ENCODE data around the gene LSP1.

The LSP1 gene

GRCh38 chr11:1912289-1912878 lies 59.5 kb downstream of the LSP1 start:
- no peak for DNase-seq (ENCODE audit: insufficient read length, low spot score)
- no peak for TF ChIP-seq TAF1 (IDR thresholded peaks at IDR 0.05; ENCODE audit: low read depth, low read length)
- TF ChIP-seq SPI1 (IDR thresholded peaks at IDR 0.05; ENCODE audit: low read depth, low read length) = no peak
- no peak for TF ChIP-seq PAX5 (IDR thresholded peaks at IDR 0.05; ENCODE audit: insufficient read depth, low read length, severe bottlenecking)
- no peak for TF ChIP-seq POLR2AphosphoS5 (IDR thresholded peaks at IDR 0.05; ENCODE audit: low read depth, low read length)
- TF ChIP-seq POU2F2 (IDR thresholded peaks at IDR 0.05; ENCODE audit: low read depth, low read length) = no peak
- no peak for TF ChIP-seq POLR2A (IDR thresholded peaks at IDR 0.05; ENCODE audit: low read depth, low read length)
- no peak for FAIRE-seq

GRCh38 chr11:1913271-1914060 lies 60.6 kb downstream of the LSP1 start:
- FAIRE-seq (no peak), DNase-seq (ENCODE audit: insufficient read length, low spot score) (no peak)
- TF ChIP-seq POU2F2 (IDR thresholded peaks at IDR 0.05; ENCODE audit: low read depth, low read length) (no peak), TAF1 (IDR thresholded peaks at IDR 0.05; ENCODE audit: low read depth, low read length) (no peak), SPI1 (IDR thresholded peaks at IDR 0.05; ENCODE audit: low read depth, low read length) (no peak)

- FAIRE-seq = peak; percentile 64
- no peak for TF ChIP-seq SPI1 (IDR thresholded peaks at IDR 0.05; ENCODE audit: low read depth, low read length)
- TF ChIP-seq TAF1 (IDR thresholded peaks at IDR 0.05; ENCODE audit: low read depth, low read length) = no peak
- TF ChIP-seq POLR2AphosphoS5 (IDR thresholded peaks at IDR 0.05; ENCODE audit: low read depth, low read length) = no peak
- TF ChIP-seq POLR2A (IDR thresholded peaks at IDR 0.05; ENCODE audit: low read depth, low read length) = peak; percentile 59; the same call in 1 of the 2 replicates
- TF ChIP-seq POU2F2 (IDR thresholded peaks at IDR 0.05; ENCODE audit: low read depth, low read length) = no peak
- no peak for TF ChIP-seq PAX5 (IDR thresholded peaks at IDR 0.05; ENCODE audit: insufficient read depth, low read length, severe bottlenecking)
These were observed 62.9 kb downstream of the LSP1 start for GRCh38 chr11:1915795-1916131.

DNA sequence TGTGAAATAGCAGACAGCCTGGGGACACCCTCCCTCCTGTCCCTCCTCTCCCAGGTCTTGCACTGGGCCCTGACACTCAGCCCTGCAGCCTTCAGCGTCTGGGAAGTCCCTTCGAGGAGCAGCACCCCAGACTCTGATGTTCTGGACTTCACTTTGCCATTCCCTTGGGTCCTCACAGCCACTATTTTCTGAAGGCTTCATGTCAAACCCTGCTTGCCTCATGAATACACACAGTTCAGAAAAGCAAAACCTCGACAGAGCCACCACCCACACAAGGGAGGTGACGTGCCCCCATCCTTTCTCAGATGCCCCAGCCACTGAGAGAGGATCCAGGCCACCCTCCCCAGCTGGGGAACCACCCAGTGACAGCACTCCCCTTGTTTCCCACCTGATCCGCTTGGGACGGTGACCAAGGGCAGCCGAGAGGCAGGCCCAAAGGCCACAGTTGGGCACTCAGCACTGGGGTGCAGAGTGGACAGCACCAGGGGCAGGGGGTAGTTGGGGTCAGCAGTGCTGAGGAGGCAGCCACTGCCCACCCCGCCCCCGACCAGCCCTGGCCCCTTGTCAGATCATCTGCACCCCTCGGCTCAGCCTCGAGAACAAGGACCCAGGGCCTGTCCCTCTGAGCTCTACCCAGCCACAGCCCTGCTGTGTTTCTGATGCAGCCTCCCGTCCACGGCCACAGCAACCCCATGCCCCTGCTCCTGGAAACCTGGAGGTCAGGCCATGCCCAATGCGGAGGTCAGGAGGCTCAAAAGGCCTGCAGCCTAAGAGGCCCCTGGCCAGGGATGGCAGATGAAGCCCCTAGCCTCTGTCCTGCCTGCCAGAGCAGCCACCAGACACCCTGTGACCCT lies 63.5 kb downstream of the LSP1 start:
- no peak for TF ChIP-seq TAF1 (IDR thresholded peaks at IDR 0.05; ENCODE audit: low read depth, low read length)
- peak; percentile 32; the same call in 1 of the 2 replicates for TF ChIP-seq POLR2A (IDR thresholded peaks at IDR 0.05; ENCODE audit: low read depth, low read length)
- TF ChIP-seq PAX5 (IDR thresholded peaks at IDR 0.05; ENCODE audit: insufficient read depth, low read length, severe bottlenecking) = no peak
- no peak; the same call in 1 of the 2 replicates for TF ChIP-seq POU2F2 (IDR thresholded peaks at IDR 0.05; ENCODE audit: low read depth, low read length)
- peak; percentile 77 for TF ChIP-seq POLR2AphosphoS5 (IDR thresholded peaks at IDR 0.05; ENCODE audit: low read depth, low read length)
- DNase-seq (ENCODE audit: insufficient read length, low spot score) = peak; percentile 64
- no peak for FAIRE-seq

More at GRCh38 chr11:1915795-1916131, 62.9 kb downstream of the LSP1 start:
- no peak for DNase-seq (ENCODE audit: insufficient read length, low spot score)

DNA sequence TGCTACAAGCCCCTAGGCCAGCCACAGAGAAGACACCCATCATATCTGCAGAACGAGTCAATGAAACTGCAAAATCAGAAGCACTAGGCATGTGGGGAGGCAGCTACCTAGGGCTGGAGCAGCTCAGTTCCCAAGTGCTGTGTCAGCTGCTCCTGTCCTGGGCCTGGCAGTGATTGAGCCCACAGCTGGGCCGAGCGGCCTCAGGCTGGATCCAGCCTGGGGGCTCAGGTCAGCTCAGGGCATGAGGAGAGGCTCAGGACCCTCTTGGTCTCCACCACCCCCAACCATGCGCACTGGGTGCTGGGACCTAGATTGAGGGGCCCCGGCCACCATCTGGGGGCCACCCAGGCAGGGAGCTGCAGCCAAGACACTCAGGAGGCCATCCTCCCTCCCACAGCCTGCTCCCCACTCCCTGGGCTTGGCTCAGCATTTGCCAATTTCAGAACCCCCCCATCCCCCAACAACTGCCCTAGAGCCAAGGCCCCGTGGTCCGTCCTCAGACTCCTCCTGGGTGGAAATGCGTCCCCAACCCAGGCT lies 64.2 kb downstream of the LSP1 start:
- FAIRE-seq (no peak), DNase-seq (ENCODE audit: insufficient read length, low spot score) (peak; percentile 40)
- TF ChIP-seq POLR2A (IDR thresholded peaks at IDR 0.05; ENCODE audit: low read depth, low read length) (peak; percentile 17), POLR2AphosphoS5 (IDR thresholded peaks at IDR 0.05; ENCODE audit: low read depth, low read length) (peak; percentile 17; the same call in 1 of the 2 replicates), PAX5 (IDR thresholded peaks at IDR 0.05; ENCODE audit: insufficient read depth, low read length, severe bottlenecking) (no peak)

GRCh38 chr11:1917523-1918435 lies 64.9 kb downstream of the LSP1 start:
- DNase-seq (ENCODE audit: insufficient read length, low spot score) (peak; percentile 64), FAIRE-seq (no peak)
- TF ChIP-seq POLR2AphosphoS5 (IDR thresholded peaks at IDR 0.05; ENCODE audit: low read depth, low read length) (no peak), POU2F2 (IDR thresholded peaks at IDR 0.05; ENCODE audit: low read depth, low read length) (no peak), SPI1 (IDR thresholded peaks at IDR 0.05; ENCODE audit: low read depth, low read length) (no peak), PAX5 (IDR thresholded peaks at IDR 0.05; ENCODE audit: insufficient read depth, low read length, severe bottlenecking) (no peak), TAF1 (IDR thresholded peaks at IDR 0.05; ENCODE audit: low read depth, low read length) (no peak), POLR2A (IDR thresholded peaks at IDR 0.05; ENCODE audit: low read depth, low read length) (no peak)

DNA sequence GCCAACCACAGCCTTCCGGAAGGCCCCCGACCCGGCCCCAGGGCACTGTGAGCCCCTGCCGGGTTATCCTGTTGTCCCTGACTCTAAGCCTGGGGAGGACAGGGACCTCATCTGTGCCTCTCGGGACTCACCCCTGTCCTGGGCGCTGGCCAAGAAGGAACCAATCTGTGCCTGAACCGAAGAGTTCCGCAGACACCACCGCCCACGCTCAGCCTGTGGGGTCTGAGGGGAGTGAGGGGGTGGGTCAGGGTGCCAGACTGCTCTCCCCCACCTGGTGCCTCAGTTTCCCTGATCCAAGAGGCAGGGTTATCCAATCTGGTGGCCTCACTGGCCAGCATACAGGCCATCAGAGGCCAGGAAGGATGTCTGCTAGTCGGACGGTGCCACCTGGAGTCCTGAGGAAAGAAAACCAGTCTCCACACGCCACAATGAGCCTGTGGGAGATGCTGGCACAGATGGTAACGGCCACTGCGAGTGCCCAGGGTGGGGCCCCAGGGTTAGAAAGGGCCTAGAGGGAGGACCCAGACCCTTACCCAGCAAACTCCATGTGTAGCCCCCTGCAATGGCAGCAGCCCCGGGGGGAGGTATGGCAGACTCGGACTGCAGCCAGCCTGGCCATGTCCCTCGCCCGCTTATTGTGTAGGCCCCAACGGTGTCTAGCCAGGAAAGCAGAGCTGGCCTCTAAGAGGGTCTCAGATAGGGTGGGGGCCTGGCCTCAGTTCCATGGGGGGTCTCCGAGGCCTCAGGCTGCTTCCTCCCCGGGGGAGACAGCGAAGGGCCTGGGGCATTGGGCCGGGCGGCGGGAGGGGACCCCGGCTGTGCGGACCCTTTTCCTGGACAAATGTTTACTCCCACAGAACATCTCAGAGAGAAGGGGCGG lies 65.8 kb downstream of the LSP1 start:
- TF ChIP-seq SPI1 (IDR thresholded peaks at IDR 0.05; ENCODE audit: low read depth, low read length) (no peak), POLR2A (IDR thresholded peaks at IDR 0.05; ENCODE audit: low read depth, low read length) (no peak), POU2F2 (IDR thresholded peaks at IDR 0.05; ENCODE audit: low read depth, low read length) (no peak), PAX5 (IDR thresholded peaks at IDR 0.05; ENCODE audit: insufficient read depth, low read length, severe bottlenecking) (no peak), TAF1 (IDR thresholded peaks at IDR 0.05; ENCODE audit: low read depth, low read length) (no peak), POLR2AphosphoS5 (IDR thresholded peaks at IDR 0.05; ENCODE audit: low read depth, low read length) (no peak)
- peak; percentile 41 for DNase-seq (ENCODE audit: insufficient read length, low spot score)

More for the DNA sequence above, 65.8 kb downstream of the LSP1 start:
- no peak for FAIRE-seq

Measured in GM12891 (cell line).